Endothelial cell of umbilical vein (primary cell): ENCODE data around the gene DLG5. TPM values are rescaled to one million over a fixed set of nuclear protein-coding genes. Genes with fewer than 3 reads are reported as not detected.

Experiments
- BruUV-seq: library from RNA; stranded (reverse); fragments of 400-500 nt; replicated peaks from 2 replicates; lab custom pipeline; 2021; lab: Mats Ljungman, UMichigan
- CTCF ChIA-PET: fragments of 300-600, 350-600 bp; sonication (Branson Sonifier 250); formaldehyde crosslinking; loops from one replicate; lab custom pipeline; 2021; ENCODE audit warnings: antibody characterized with exemption, inconsistent platforms; lab: Charles Lee
- POLR2A ChIA-PET: fragments of 300-600, 350-600 bp; sonication (Branson Sonifier 250); formaldehyde crosslinking; loops from one replicate; lab custom pipeline; 2021; ENCODE audit warnings: antibody characterized with exemption, inconsistent platforms; lab: Charles Lee
- DNase-seq: peaks from one replicate; pipeline ENCODE4 v3.0.0-alpha.2; 2011; ENCODE audit warnings: low read depth, low spot score
- FAIRE-seq: peaks from 2 replicates; lab custom pipeline; 2011; peaks lifted over from hg19 to GRCh38; lab: Jason Lieb, UNC
- H2AFZ ChIP-seq: 2 replicates; pipeline ENCODE4 v1.6.0; 2012; ENCODE audit warnings: low read depth, low read length, control low read depth, inconsistent platforms
- H3K27ac ChIP-seq: 2 replicates; pipeline ENCODE4 v1.5.1; 2011; ENCODE audit warnings: low read depth, mild to moderate bottlenecking, control low read depth, low read length, moderate library complexity; ENCODE audit not compliant: insufficient read depth
- H3K27me3 ChIP-seq, 2 experiments: 2 replicates each; pipeline versions ENCODE4 v1.6.0 to v1.6.1; 2011; ENCODE audit warnings: low read length in 2 of 2, mixed read lengths in 1 of 2; ENCODE audit not compliant: control insufficient read depth in 2 of 2, insufficient read depth in 2 of 2
- H3K36me3 ChIP-seq, 2 experiments: 2 replicates in 1 of 2; 3 replicates in 1 of 2; pipeline ENCODE4 v1.5.1; 2011; ENCODE audit warnings: low read length in 2 of 2, mild to moderate bottlenecking in 1 of 2, moderate library complexity in 1 of 2; ENCODE audit not compliant: control insufficient read depth in 2 of 2, insufficient read depth in 2 of 2; ENCODE audit errors: extremely low read depth in 1 of 2
- H3K4me1 ChIP-seq: 3 replicates; pipeline ENCODE4 v1.5.1; 2011; ENCODE audit warnings: mild to moderate bottlenecking, low read length; ENCODE audit not compliant: control insufficient read depth, insufficient read depth; ENCODE audit errors: extremely low read depth
- H3K4me2 ChIP-seq: 2 replicates; pipeline ENCODE4 v1.6.1; 2011; ENCODE audit warnings: low read length, control low read depth, mixed read lengths; ENCODE audit not compliant: insufficient read depth
- H3K4me3 ChIP-seq, 3 experiments: fragments of 200-600 bp in 1 of 3; sonication (generic), shearing (Covaris generic) in 1 of 3; replicated peaks in 1 of 3; 2 replicates each; pipeline ENCODE4 v1.5.1; 2011 to 2016; ENCODE audit warnings: control low read depth in 3 of 3, low read length in 3 of 3, mild to moderate bottlenecking in 2 of 3, inconsistent platforms in 1 of 3, low read depth in 1 of 3, moderate library complexity in 1 of 3; ENCODE audit not compliant: insufficient read depth in 1 of 3
- H3K79me2 ChIP-seq: 2 replicates; pipeline ENCODE4 v1.6.0; 2012; ENCODE audit warnings: low read length, inconsistent platforms; ENCODE audit not compliant: control insufficient read depth, insufficient read depth
- H3K9ac ChIP-seq: replicated peaks from 2 replicates; pipeline ENCODE3; 2011; ENCODE audit warnings: low read length, control low read depth; ENCODE audit not compliant: insufficient read depth; ENCODE audit errors: extremely low read depth
- H3K9me1 ChIP-seq: replicated peaks from 3 replicates; pipeline ENCODE4 v1.6.0; 2011; ENCODE audit warnings: mild to moderate bottlenecking, low read length; ENCODE audit not compliant: control insufficient read depth, insufficient read depth; ENCODE audit errors: extremely low read depth
- H3K9me3 ChIP-seq: replicated peaks from 2 replicates; pipeline ENCODE4 v1.5.1; 2012; ENCODE audit warnings: low read length, inconsistent platforms; ENCODE audit not compliant: control insufficient read depth, insufficient read depth
- H4K20me1 ChIP-seq: replicated peaks from 2 replicates; pipeline ENCODE3; 2011; ENCODE audit warnings: mild to moderate bottlenecking, low read length; ENCODE audit not compliant: control insufficient read depth, insufficient read depth; ENCODE audit errors: extremely low read depth
- CTCF ChIP-seq, 2 donors: IDR thresholded peaks; 1 replicate in 1 of 2; 2 replicates in 1 of 2; pipeline ENCODE4 v1.5.1; 2011; ENCODE audit warnings: low read length in 2 of 2, mild to moderate bottlenecking in 2 of 2, moderate library complexity in 2 of 2, control low read depth in 1 of 2, inconsistent platforms in 1 of 2, low read depth in 1 of 2; ENCODE audit not compliant: insufficient read depth in 1 of 2; ENCODE audit errors: extremely low read depth in 1 of 2
- EZH2 ChIP-seq: IDR thresholded peaks from 2 replicates; pipeline ENCODE4 v1.6.1; 2012; ENCODE audit warnings: borderline replicate concordance, low read depth, mild to moderate bottlenecking, moderate library complexity, low read length, inconsistent platforms; ENCODE audit not compliant: severe bottlenecking
- FOS ChIP-seq: IDR thresholded peaks from 2 replicates; pipeline ENCODE4 v1.6.1; 2011; ENCODE audit warnings: mild to moderate bottlenecking, low read length, moderate library complexity, borderline replicate concordance; ENCODE audit not compliant: insufficient read depth
- GATA2 ChIP-seq: IDR thresholded peaks from 2 replicates; pipeline ENCODE4 v1.7.0; 2011; ENCODE audit warnings: low read depth, mild to moderate bottlenecking, moderate library complexity, mixed read lengths, low read length; ENCODE audit not compliant: insufficient read length, insufficient read depth
- JUN ChIP-seq: IDR thresholded peaks from 2 replicates; pipeline ENCODE4 v1.6.1; 2011; ENCODE audit warnings: borderline replicate concordance, low read depth; ENCODE audit not compliant: insufficient read length, insufficient read depth
- MAX ChIP-seq: IDR thresholded peaks from 2 replicates; pipeline ENCODE4 v1.6.1; 2011; ENCODE audit not compliant: insufficient read depth, insufficient read length
- MYC ChIP-seq: IDR thresholded peaks from one replicate; pipeline ENCODE4 v1.6.1; 2011; ENCODE audit warnings: mild to moderate bottlenecking, low read depth, low read length
- POLR2A ChIP-seq: IDR thresholded peaks from 2 replicates; pipeline ENCODE4 v1.6.1; 2012; ENCODE audit warnings: low read depth, mild to moderate bottlenecking, control low read depth, low read length
- dilution Hi-C: fragments of 300-500 bp; cut with MboI; formaldehyde crosslinking; loops from one replicate; pipeline ENCODE4 v1.15.0; 2019; ENCODE audit warnings: low sequenced_read_pairs; ENCODE audit not compliant: extremely low pct_ligation_motif_present
- intact Hi-C: fragments of 100-400 bp; cut with micrococcal nuclease; formaldehyde crosslinking; loops from one replicate; pipeline ENCODE4 v1.10.0; 2022
- polyA plus RNA-seq, 4 experiments: library from polyadenylated mRNA; depleted of rRNA in 3 of 4; stranded (reverse) in 3 of 4; unstranded in 1 of 4; fragments of >200 nt; gene quantifications; 2 replicates each; pipeline versions ENCODE4 v1.2.1 to v1.2.3, GENCODE V29; 2011 to 2012; ENCODE audit warnings: missing spikeins in 1 of 4
- total RNA-seq: library from RNA; stranded (reverse); gene quantifications from 2 replicates; pipeline ENCODE4 v1.2.3, GENCODE V29; 2021

DLG5 gene
- total and polyA plus RNA-seq, 2 donors (not counting 3 experiments of a cell fraction or from before 2014, with no cell fraction given) = 12.3 to 24.9 TPM

- POLR2A ChIA-PET = no interaction called here
- no peak overlapping the region for H3K4me2 ChIP-seq
- H3K9ac ChIP-seq = no peak overlapping the region
- H3K36me3 ChIP-seq = no peaks in the 10 kb centered on the region
- no peaks in the 10 kb centered on the region for H4K20me1 ChIP-seq
- H3K4me3 ChIP-seq = no peak overlapping the region
- no peak overlapping the region for H3K27ac ChIP-seq
- dilution Hi-C loops = no loop called here
- H3K4me1 ChIP-seq = peaks cover 7% of the 10 kb centered on the region
- H3K9me3 ChIP-seq = no peaks in the 10 kb centered on the region
- BruUV-seq = no TSS peak
- no peak overlapping the region for H2AFZ ChIP-seq
- no peaks in the 10 kb centered on the region for H3K27me3 ChIP-seq
- intact Hi-C loops = no loop called here
- DNase-seq (no peak), FAIRE-seq (no peak)
- CTCF ChIA-PET = no interaction called here
- TF ChIP-seq MYC (no peak), MAX (no peak), EZH2 (no peak)
- H3K79me2 ChIP-seq = no peaks in the 10 kb centered on the region
- H3K9me1 ChIP-seq = no peaks in the 10 kb centered on the region
These were observed 41.1 kb upstream of the DLG5 start for GRCh38 chr10:77967611-77968022.

GRCh38 chr10:77965294-77965693 lies 38.7 kb upstream of the DLG5 start:
- POLR2A ChIA-PET = no interaction called here
- H3K27ac ChIP-seq = no peak overlapping the region
- dilution Hi-C loops (no loop called here), intact Hi-C loops (no loop called here)
- H3K9ac ChIP-seq = no peak overlapping the region
- H3K9me3 ChIP-seq = no peaks in the 10 kb centered on the region
- H3K27me3 ChIP-seq = no peaks in the 10 kb centered on the region
- H3K9me1 ChIP-seq = no peaks in the 10 kb centered on the region
- FAIRE-seq (no peak), DNase-seq (no peak)
- BruUV-seq = no TSS peak
- H3K4me1 ChIP-seq = no peaks in the 10 kb centered on the region
- no peak overlapping the region for H3K4me2 ChIP-seq
- no peaks in the 10 kb centered on the region for H3K36me3 ChIP-seq
- H4K20me1 ChIP-seq = no peaks in the 10 kb centered on the region
- CTCF ChIA-PET = no interaction called here
- no peak overlapping the region for H3K4me3 ChIP-seq
- H2AFZ ChIP-seq = no peak overlapping the region
- H3K79me2 ChIP-seq = no peaks in the 10 kb centered on the region
- no peak for TF ChIP-seq FOS
- TF ChIP-seq JUN = no peak
- TF ChIP-seq POLR2A = no peak
- TF ChIP-seq GATA2 = no peak
- TF ChIP-seq CTCF (IDR thresholded peaks at IDR 0.05; ENCODE audit: extremely low read depth in 1 of 2, insufficient read depth in 1 of 2, low read depth in 1 of 2, low read length in 2 of 2) = no peak
